Left kidney (tissue), 2 donors: ENCODE results near the gene BBC3. TPM values are rescaled to one million over a fixed set of nuclear protein-coding genes. Genes with fewer than 3 reads are reported as not detected.

ENCODE experiments used
- DNase-seq: peaks from one replicate; pipeline ENCODE4 v3.0.0-alpha.2; 2013
- polyA plus RNA-seq: library from polyadenylated mRNA; unstranded; fragments of 120-200 nt; gene quantifications from one replicate; pipeline ENCODE4 v1.2.1, GENCODE V29; 2013; ENCODE audit not compliant: insufficient read length

The BBC3 gene
- polyA plus RNA-seq, 1 donor = 1.1 TPM

DNA sequence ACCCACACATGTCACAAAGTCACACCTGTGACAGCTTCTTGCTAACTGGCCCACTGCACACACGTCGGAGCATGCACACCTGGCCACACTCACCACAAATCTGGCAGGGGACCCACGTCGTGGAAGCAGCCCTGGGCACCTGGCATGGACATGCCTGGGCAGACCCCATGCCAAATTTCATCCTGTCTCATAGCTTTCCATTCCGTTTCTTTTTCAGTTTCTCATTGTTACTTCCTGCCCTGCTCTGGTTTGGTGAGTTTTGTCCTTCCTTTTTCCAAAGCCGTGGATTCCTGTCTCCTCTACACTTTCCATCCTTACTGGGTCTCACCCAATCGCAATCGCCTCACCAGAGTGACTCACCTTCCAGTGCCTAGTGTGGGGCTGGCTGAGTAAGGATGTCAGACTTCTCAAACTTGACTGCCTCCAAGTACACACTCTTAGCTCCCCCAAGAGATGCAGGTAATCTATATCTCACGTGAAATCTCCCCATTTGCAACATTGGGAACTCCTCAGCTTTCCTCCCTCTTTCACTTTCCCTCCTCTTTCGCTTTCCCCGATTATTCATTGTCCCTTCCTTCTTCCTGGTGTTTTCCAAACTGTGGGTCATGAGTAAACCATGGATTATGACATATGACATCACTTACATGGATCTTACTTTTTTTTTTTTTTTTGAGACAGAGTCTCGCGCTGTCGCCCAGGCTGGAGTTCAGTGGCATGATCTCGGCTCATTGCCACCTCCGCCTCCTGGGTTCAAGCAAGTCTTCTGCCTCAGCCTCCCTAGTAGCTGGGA lies 1.6 kb upstream of the BBC3 start:
- no peak for DNase-seq

DNA sequence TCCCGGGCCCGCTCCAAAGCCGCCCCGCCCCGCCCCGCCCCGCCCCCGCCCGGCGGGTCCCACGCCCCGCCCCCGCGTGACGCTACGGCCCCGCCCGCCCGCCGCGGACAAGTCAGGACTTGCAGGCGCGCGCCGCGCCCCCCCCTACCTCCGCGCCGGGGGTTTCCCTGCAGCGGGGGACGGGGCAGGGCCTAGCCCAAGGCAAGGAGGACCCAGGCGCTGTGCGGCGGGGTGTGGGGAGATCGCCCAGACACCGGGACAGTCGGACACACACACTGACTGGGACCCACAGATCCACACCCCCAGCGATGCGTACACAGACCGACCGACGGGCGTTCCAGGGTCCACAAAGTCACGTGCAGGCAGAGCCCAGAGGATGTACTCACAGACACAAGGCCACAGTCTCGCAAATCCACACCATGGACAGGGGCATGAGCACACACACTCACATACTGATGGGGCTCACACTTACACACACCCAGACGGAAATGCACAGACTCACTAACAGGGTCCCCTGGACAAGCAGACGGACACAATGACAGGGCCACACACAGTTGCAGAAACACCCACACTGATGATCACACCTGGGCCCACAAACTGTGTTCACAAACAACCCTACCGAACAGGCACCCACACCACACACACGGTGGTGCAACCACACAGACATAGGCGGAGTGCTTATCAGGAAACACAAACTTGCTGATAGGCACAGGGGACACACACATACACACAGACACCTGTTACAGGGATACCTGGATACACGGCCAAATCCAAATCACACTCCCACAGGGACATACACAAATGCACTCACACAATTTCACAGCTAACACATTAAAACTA lies 436 bp upstream of the BBC3 start:
- no peak for DNase-seq

DNA sequence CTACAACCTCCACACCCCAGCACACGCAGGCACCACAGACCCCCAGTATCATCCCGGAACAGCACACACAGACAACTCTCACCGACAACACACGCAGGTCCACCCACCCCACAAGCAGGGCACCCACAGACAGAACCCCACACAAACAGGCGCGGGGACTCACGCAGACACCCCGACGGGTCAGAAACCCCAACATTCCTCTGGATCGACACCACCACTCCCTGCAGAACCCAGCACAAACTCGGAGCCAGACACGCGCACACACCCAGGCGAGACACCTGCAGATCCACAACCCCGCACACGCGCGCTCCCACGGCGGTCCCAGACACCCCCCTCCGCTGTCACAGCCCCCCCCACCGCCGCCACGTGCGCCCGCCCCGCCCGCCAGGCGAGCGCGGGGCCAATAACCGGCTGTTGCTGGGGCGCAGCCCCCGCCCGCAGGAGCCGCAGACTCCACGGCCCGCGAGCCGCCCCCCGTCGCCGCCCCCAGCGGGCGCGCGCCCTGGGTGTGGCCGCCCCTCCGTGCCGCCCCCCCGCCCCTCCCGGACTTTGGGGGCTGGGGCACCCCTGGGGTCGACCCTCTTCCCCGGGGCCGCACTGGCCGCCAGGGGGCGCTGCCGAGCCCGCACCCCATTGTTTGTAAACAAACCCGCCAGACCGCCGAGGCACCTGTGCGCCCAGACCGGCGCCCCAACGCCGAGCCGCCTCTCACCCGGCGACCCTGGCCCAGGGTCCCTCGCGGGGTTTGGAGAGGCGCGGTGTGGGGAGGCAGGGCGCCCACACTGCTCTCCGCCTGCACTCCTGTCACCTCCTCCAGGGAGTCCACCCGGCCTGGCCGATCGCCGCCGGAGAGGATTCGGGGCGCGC lies 712 bp downstream of the BBC3 start:
- no peak for DNase-seq

DNA sequence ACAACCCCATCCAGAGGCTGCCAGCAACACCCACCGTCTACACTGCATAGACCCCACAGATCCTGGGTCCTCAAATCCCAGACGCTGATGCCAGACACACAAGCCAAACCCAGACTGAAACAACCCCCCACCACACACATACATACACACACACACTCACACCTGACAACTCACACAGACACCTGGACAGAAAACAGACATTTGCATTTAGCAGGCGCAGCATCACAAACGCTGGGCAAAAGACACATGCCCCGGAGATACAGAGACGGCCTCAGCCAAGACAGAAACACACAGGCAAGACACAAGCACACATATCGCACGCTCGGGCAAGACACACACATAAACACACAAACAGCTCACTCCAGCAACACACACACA lies 1.3 kb downstream of the BBC3 start:
- DNase-seq = no peak

DNA sequence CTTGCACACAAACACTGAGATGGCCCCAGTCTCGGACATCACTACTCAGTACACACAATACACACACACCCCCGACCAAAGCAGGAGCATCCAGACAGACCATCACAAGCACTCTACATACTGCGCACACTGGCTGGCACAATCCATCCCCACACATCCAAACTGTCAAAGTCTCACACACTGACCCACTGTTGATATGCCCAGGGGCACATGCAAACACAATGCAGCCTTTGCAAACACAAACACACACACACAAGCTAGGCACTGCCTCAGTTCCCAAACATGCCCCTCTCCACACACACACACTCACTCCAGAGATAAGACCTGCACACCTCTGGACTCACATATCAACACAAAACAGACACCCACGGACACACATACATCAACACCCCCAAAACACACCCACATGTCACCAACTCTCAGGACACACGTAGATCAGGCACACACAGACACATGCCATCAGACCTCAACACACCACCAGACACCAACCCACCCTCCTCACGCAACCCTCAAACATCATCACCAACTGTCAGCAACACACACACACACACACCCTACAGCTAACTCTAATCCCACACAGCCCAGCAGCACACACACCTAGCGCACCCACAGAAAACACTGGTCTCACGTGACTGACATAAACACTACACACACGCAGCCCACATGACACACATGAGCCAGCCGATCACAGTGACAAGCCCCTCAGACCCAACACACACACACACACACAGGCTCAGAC lies 1.9 kb downstream of the BBC3 start:
- no peak for DNase-seq

DNA sequence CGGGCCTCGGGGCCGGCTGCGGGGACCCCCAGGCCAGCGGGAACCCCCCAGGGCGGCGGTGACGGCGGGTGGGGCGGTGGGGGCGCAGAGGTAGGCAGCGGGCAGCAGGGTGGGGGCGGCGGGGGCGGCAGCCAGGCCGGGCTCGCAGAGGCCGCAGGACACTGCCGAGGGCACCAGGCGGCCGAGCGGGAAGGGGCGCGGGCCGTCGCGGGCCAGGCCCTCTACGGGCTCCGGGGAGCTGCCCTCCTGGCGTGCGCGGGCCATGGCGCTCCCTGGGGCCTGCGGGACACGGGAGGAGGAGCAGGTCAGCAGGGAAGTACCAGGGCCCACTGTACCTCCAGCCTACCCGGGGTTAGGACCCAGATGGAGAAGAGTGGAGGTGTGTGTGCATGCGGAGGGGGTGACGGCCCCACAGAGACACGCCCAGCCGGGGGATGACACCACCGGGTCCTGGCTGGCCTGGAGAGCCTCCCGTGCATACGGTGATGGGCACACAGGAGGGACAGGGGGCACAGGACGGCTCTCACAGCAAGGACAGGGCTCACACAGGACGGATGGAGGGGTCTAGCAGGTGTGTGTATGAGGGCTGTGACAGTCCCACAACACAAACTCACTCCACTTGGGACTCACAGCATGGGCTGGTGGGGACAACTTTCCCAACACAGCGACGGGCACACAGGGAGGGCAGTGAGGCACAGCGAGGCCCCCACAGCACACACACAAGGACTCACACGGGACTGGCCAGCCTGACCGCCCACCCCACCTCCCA lies 2.6 kb downstream of the BBC3 start:
- DNase-seq = no peak

DNA sequence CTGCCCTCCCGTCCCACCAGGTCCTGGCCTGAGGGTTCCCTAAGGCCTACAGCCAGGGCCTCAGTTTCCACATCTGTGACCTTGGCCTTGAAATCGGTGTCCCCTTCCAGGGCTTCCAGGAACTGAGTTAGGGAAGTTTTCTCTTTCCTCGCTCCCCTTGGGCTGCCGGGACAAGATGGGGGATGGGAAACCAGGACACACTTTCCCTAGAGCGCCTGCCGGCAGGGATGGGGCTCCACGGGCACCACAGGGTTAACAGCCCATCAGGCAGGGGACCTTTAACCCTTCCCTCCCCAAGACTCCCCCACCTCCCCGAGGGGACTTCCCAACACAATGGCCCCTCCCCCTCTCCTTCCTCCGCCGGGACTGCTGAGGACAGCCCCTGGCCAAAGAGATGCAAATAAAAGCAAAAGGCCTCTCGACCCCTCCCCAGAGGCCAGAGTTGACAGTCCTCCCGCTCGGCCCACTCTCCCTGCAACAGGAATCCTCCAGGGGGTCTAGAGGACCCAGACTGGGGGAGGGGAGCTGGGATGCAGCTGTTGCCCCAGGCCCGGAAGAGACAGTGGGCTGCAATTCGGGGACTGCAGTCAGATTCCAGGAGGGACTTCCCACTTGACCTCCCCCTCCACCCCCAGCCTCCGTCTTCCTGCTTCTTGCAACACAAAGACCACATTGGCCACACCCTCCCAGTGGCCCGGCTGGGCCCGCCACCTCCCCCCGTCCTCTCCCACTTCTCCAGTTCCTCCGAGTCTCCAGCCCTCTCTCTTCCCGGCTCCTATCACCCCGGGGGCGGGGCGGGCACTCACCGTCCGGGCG lies 3.4 kb downstream of the BBC3 start:
- DNase-seq = no peak

DNA sequence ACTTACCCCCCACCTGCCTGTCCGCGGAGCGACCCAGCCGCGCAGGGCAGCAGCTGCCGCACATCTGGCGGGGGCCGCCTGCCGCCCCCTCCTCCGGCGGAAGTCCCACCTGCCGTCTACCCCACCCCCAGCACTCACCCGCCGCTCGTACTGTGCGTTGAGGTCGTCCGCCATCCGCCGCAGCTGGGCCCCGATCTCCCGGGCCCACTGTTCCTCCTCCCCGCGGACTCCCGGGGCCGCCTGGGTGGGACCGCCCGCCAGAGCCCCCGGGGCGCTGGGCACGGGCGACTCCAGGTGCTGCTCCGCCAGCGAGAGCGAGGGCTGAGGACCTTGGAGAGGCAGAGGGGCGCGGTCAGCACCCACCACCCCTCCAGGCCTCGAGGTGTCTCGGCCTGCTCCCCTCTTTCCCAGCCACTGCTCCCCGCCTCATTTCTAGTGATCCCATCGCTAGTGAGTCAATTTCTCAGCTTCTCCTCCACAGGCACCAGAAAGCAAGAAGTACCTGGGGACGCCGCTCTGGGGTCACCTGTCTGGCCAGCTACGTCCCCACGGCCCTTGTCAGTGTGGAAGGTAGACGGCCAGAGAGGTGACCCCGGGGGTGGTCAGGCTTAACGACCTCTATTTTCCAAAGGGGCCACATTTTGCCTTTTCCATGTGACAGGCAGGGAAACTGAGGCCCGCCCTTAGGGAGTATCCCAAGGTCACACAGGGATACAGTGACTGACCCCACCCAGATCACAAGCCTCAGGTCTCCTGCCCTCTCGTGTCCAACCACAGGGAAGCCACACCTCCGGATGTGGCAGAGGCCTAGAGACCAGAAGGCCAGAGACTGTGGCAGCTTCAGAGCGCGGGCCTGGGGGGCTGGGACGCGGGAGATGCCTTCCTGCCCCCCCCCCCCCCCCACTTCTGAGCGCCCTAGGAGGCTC lies 4.3 kb downstream of the BBC3 start:
- no peak for DNase-seq

DNA sequence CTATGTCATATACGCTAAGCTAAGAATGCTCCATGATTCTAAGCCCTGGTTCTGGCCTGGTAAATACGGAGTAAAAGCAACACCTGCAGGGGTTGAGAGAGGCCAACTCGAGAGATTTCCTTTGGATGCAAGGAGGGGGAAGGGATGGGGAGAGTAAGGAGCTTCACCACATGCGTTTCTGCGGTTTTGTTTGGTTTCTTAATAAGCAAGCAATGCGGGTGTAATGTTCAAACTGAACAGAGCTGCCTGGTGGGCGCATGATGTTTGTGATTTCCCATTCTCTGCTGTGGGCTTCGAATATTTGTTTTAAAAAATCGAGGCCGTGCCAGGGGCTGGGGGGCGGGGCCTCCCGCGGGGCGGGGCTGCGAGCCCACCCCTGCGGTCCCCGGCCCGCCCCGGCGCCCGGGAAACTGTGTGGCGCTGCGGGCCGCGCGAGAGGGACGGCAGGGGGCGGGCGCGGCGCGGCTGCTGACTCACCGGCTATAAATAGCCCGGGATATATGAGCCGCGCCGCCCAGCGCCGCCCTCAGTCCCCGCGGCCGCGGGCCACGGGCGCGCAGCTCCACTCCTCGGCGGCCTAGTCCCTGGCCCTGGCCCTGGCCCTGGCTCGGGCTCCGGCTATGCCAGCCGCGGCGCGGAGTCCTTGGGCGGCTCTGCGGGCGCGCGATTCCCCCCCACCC lies 5.1 kb downstream of the BBC3 start:
- DNase-seq = peak; percentile 89

DNA sequence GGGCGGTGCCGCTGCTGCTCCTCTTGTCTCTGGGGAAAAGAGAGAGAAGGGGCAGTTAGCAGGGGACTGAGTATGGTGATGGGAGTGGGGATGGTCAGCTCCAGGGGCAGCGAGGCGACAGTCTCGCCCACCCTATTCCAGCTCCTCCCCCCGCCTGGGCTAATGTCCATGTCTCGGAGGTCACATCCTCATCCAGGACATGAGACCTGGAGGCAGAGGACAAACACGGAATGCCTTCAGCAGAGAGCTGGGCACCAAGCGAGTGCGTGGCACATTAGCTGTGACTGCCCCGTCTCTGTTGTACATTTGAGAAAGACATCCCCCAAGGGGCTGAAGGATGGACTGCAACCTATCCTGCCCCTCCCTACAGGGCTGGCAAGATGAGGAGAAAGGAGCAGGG lies 9.1 kb downstream of the BBC3 start:
- no peak for DNase-seq

DNA sequence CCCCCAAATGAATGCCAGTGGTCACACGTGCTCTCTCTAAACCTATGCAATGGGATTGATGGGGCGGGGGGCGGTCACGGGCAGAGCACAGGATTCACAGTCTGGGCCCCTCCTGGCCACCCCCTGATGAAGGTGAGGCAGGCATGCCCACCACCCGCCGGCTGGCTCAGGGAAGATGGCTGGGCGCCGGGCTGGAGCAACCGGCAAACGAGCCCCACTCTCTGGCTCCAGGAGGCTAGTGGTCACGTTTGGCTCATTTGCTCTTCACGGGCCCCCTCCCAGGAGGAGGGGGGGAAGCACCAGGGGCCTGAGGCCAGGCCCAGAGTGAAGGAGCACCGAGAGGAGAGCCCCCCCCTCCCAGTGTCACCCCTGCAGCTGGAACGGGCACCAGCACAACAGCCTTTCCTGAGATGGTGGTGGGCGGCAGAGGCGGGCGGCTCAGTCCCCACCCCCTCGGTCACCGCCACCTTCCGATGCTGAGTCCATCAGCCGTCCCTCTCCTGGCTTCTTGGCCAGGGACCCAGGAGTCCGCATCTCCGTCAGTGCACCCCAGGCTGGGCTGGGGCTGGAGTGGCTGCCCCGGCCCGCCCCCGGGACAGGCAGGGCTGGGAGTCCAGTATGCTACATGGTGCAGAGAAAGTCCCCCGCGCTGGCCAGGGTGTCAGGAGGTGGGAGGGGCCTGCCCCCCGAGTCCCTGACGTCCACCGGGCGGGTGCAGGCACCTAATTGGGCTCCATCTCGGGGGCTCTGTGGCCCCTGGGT lies 9.7 kb downstream of the BBC3 start:
- DNase-seq = no peak

DNA sequence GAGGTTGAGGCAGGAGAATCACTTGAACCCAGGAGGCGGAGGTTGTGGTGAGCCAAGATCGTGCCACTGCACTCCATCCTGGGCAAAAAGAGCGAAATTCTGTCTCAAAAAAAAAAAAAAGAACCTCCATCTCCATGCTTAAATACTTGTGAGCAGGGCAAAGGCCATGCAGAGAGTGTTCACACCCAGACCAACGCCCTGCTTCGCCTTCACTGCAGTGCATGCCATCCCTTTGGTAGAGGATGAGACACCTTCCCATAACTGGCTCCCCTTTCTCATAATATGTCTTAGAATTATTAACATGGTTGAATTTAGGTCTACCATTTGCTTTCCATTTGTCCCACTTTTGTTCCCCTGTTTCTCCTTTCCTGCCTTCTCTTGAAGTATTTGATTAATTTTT lies 15.4 kb downstream of the BBC3 start:
- no peak for DNase-seq

DNA sequence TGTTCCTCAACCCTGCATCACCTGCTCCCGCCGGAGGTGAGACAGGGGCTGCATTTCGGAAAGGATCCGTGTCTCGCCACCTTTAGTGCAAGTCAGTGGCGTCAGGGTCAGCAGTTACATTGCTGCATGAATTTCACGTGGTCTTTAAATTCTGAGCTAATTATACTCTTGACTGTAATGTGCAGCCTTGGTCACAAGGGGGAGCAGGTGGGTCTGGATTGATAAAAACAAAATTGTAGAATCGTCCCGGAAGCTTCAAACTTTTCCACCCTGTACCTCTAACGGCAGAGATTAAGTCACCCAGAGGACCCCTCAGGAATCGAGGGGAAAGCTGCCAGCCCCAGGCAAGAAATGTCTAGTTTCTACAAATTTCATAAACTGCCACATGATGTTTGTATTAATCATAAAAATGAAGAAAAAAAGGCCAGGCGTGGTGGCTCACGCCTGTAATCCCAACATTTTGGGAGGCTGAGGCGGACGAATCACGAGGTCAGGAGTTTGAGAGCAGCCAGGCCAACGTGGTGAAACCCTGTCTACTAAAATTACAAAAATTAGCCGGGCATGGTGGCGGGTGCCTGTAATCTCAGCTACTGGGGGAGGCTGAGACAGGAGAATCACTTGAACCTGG lies 20.2 kb downstream of the BBC3 start:
- DNase-seq = peak; percentile 79

DNA sequence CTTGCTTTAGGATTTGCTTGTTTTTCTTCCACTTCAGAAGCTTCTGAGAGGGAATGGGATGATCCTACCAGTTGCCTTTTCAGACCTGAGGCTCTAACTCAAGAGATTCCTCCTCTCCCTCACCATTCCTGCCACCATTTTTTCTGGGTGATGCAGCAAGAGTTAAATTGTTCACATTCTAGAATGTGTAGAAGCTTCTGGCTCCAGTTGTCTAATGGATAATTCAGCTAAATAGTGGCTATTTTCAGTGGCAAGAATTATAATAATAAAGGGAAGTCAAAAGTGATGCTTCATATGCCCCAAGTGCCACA lies 20.9 kb downstream of the BBC3 start:
- no peak for DNase-seq

DNA sequence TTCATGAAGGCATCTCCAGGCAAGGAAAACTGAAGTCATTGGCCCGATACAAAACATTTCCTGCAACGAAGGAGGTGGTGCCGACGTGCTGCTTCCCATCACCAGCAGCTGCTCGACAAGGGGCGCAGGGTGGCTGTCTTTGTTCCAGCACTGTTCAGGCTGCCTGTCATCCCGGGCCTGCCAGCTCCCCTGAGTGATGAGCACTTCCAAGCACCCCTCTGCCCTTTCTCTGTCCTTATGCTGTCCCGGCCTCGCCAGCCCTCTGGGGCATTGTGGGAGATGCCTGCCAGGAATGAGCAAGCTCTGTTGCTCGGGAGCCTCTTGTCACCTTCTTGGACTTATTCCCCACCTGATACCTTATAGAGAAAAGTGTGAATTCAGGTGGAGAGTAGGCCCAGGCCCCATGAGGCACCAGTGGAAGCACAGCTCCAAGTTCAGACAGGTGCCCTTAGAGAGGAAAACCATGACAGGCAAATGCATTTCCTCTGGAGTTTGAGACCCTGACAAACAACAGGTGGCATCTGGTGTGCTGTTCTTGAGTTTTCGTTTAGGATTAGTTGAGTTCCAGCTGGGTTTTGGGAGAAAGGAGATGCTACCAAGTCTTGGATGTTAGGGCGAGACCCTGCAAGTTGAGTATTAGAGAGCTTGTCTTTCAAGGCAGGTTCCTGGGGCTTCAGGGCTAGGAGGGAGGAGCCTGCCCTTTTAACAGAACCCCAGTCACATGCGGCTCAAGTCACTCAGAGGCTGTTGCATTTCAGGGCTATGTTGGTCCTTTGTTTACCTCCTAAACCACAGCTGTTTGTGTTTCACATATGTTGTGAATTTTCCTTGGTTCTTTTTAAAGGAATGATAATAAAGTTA lies 21.4 kb downstream of the BBC3 start:
- DNase-seq = no peak

DNA sequence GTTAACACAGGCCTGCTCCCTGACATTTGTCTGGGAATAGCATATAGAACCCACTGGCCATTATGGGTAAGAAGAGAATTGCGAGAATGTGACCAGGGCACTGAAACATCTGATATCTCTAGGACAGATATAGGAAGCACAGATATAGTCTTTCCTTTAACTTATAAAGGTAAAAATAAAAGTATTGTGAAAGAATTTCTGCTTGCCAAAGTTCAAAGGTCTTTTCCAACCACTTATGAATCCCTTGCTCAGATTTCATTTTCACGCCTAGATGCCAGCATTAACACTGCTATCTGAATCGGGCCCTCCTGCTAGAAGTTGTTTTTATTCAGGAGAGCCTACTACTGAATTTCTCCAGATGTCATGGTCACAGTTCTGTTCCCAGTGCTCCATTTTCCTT lies 27.7 kb downstream of the BBC3 start:
- DNase-seq = no peak
